ENCODE results near the gene DDX23. TPM values are rescaled to one million over a fixed set of nuclear protein-coding genes. Genes with fewer than 3 reads are reported as not detected.
"Not testable (repeated sequence)": the region's sequence is repeated elsewhere in the genome, so short reads cannot be mapped to it uniquely, and the experiment has no call there.

Gene DDX23
- 84.7 and 121 TPM in 2 replicates for total RNA-seq

- peak; percentile 94 for DNase-seq (ENCODE audit: low read depth)
Observed at GRCh38 chr12:48851883-48852733, at the start of gene DDX23. Gene DDX23 (minus strand): TSS chr12:48852163. CDS start chr12:48845782, 6,381 bp downstream.

- DNase-seq (ENCODE audit: low read depth): no peak
Observed at GRCh38 chr12:48901278-48901677, 49.3 kb upstream of the DDX23 start.

- DNase-seq (ENCODE audit: low read depth): no peak
Observed at GRCh38 chr12:48899651-48900050, 47.7 kb upstream of the DDX23 start.

- no peak for DNase-seq (ENCODE audit: low read depth)
Observed at GRCh38 chr12:48894271-48894670, 42.3 kb upstream of the DDX23 start.

- peak; percentile 33 for DNase-seq (ENCODE audit: low read depth)
Observed at GRCh38 chr12:48890657-48891418, 38.9 kb upstream of the DDX23 start.

GRCh38 chr12:48889679-48890078, 37.7 kb upstream of the DDX23 start:
- no peak for DNase-seq (ENCODE audit: low read depth)

GRCh38 chr12:48883305-48884161, 31.6 kb upstream of the DDX23 start:
- no peak for DNase-seq (ENCODE audit: low read depth)

GRCh38 chr12:48882972-48883304, 31.0 kb upstream of the DDX23 start:
- DNase-seq (ENCODE audit: low read depth): no peak

- DNase-seq (ENCODE audit: low read depth): peak; percentile 44
Observed at GRCh38 chr12:48882315-48882687, 30.3 kb upstream of the DDX23 start.

GRCh38 chr12:48881686-48882314, 29.8 kb upstream of the DDX23 start:
- no peak for DNase-seq (ENCODE audit: low read depth)

GRCh38 chr12:48880647-48881046, 28.7 kb upstream of the DDX23 start:
- no peak for DNase-seq (ENCODE audit: low read depth)

- DNase-seq (ENCODE audit: low read depth): no peak
Observed at GRCh38 chr12:48878548-48878947, 26.6 kb upstream of the DDX23 start.

GRCh38 chr12:48875944-48876515, 24.1 kb upstream of the DDX23 start:
- DNase-seq (ENCODE audit: low read depth): no peak

GRCh38 chr12:48873534-48873933, 21.6 kb upstream of the DDX23 start:
- not testable (repeated sequence) for DNase-seq (ENCODE audit: low read depth)

GRCh38 chr12:48873096-48873495, 21.1 kb upstream of the DDX23 start:
- DNase-seq (ENCODE audit: low read depth): no peak

GRCh38 chr12:48869191-48869590, 17.2 kb upstream of the DDX23 start:
- DNase-seq (ENCODE audit: low read depth): no peak

GRCh38 chr12:48868451-48868850, 16.5 kb upstream of the DDX23 start:
- DNase-seq (ENCODE audit: low read depth): no peak

GRCh38 chr12:48866052-48866711, 14.2 kb upstream of the DDX23 start:
- DNase-seq (ENCODE audit: low read depth): no peak

GRCh38 chr12:48865281-48866051, 13.5 kb upstream of the DDX23 start, which contains the start of gene RND1:
Gene RND1 (minus strand): TSS chr12:48865870. CDS start chr12:48865767, 103 bp downstream.
- peak; percentile 91 for DNase-seq (ENCODE audit: low read depth)

GRCh38 chr12:48863291-48863690, 11.3 kb upstream of the DDX23 start:
- no peak for DNase-seq (ENCODE audit: low read depth)
